Liver (tissue), 3 donors: ENCODE results near the gene DNAL4.

Experiments used
- EGR1 ChIP-seq, 2 donors: IDR thresholded peaks; 2 replicates each; pipeline ENCODE4 v1.6.1; 2016 to 2018; ENCODE audit warnings: antibody characterized with exemption in 2 of 2, low read depth in 2 of 2
- GABPA ChIP-seq, 2 donors: IDR thresholded peaks in 1 of 2; conservative IDR thresholded peaks in 1 of 2; 2 replicates each; pipeline ENCODE4 v1.6.1; 2016; ENCODE audit warnings: antibody characterized with exemption in 2 of 2, mild to moderate bottlenecking in 1 of 2, moderate library complexity in 1 of 2
- HNF4A ChIP-seq, 2 donors: conservative IDR thresholded peaks; 2 replicates each; pipeline ENCODE4 v1.6.1; 2016; ENCODE audit warnings: antibody characterized with exemption in 2 of 2, mild to moderate bottlenecking in 2 of 2
- JUND ChIP-seq, 2 donors: IDR thresholded peaks; 2 replicates each; pipeline ENCODE4 v1.6.1; 2016; ENCODE audit warnings: antibody characterized with exemption in 2 of 2
- RAD21 ChIP-seq, 2 donors: IDR thresholded peaks; 2 replicates each; pipeline ENCODE4 v1.6.1; 2016; ENCODE audit warnings: antibody characterized with exemption in 2 of 2, mild to moderate bottlenecking in 2 of 2
- TAF1 ChIP-seq: conservative IDR thresholded peaks from 2 replicates; pipeline ENCODE4 v1.6.1; 2016; ENCODE audit warnings: antibody characterized with exemption, mild to moderate bottlenecking
- ZBTB33 ChIP-seq: IDR thresholded peaks from 2 replicates; pipeline ENCODE4 v1.6.1; 2016; ENCODE audit warnings: antibody characterized with exemption
- TF ChIP-seq, protein P1 (sequence below): fragments of 150-350 bp; IDR thresholded peaks from 2 replicates; pipeline ENCODE4 v1.5.1; 2017; ENCODE audit warnings: improper control_type of control experiment, low read depth, low read length; ENCODE audit not compliant: missing input control
- TF ChIP-seq, protein P2 (sequence below): IDR thresholded peaks from 2 replicates; pipeline ENCODE4 v1.6.1; 2016; ENCODE audit warnings: antibody characterized with exemption
- TF ChIP-seq, protein P3 (sequence below): IDR thresholded peaks from 2 replicates; pipeline ENCODE4 v1.6.1; 2016; ENCODE audit warnings: antibody characterized with exemption, mild to moderate bottlenecking
- donor health status: healthy.
- donor health status: healthy.

DNA sequence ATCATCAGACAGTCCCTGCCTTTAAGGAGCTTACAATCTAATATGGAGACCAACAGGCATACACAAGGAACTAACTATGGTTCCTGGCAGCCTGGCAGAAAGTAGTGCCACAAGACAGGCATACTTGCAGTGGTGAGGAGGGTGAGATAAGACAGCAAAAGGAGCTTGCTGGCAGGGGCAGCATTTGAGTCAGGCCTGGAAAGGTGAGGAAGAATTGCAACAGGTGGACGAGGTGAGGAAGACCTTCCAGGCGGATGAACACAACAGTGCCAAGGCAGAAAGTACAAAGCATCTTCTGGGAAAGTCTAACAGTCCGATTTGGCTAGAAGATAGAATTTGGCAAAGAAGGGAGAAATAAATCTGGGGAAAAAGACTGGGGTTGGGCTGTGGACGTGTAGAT lies 4.3 kb downstream of the DNAL4 start:
- TF ChIP-seq, protein P1, sequence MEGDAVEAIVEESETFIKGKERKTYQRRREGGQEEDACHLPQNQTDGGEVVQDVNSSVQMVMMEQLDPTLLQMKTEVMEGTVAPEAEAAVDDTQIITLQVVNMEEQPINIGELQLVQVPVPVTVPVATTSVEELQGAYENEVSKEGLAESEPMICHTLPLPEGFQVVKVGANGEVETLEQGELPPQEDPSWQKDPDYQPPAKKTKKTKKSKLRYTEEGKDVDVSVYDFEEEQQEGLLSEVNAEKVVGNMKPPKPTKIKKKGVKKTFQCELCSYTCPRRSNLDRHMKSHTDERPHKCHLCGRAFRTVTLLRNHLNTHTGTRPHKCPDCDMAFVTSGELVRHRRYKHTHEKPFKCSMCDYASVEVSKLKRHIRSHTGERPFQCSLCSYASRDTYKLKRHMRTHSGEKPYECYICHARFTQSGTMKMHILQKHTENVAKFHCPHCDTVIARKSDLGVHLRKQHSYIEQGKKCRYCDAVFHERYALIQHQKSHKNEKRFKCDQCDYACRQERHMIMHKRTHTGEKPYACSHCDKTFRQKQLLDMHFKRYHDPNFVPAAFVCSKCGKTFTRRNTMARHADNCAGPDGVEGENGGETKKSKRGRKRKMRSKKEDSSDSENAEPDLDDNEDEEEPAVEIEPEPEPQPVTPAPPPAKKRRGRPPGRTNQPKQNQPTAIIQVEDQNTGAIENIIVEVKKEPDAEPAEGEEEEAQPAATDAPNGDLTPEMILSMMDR, result no peak
- TF ChIP-seq, protein P2, sequence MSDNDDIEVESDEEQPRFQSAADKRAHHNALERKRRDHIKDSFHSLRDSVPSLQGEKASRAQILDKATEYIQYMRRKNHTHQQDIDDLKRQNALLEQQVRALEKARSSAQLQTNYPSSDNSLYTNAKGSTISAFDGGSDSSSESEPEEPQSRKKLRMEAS, result no peak
- TF ChIP-seq, protein P3, sequence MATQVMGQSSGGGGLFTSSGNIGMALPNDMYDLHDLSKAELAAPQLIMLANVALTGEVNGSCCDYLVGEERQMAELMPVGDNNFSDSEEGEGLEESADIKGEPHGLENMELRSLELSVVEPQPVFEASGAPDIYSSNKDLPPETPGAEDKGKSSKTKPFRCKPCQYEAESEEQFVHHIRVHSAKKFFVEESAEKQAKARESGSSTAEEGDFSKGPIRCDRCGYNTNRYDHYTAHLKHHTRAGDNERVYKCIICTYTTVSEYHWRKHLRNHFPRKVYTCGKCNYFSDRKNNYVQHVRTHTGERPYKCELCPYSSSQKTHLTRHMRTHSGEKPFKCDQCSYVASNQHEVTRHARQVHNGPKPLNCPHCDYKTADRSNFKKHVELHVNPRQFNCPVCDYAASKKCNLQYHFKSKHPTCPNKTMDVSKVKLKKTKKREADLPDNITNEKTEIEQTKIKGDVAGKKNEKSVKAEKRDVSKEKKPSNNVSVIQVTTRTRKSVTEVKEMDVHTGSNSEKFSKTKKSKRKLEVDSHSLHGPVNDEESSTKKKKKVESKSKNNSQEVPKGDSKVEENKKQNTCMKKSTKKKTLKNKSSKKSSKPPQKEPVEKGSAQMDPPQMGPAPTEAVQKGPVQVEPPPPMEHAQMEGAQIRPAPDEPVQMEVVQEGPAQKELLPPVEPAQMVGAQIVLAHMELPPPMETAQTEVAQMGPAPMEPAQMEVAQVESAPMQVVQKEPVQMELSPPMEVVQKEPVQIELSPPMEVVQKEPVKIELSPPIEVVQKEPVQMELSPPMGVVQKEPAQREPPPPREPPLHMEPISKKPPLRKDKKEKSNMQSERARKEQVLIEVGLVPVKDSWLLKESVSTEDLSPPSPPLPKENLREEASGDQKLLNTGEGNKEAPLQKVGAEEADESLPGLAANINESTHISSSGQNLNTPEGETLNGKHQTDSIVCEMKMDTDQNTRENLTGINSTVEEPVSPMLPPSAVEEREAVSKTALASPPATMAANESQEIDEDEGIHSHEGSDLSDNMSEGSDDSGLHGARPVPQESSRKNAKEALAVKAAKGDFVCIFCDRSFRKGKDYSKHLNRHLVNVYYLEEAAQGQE, result no peak
- TF ChIP-seq EGR1 (IDR thresholded peaks at IDR 0.05; ENCODE audit: low read depth in 2 of 2), result no peak
- no peak for TF ChIP-seq ZBTB33
- no peak for TF ChIP-seq GABPA (IDR thresholded peaks at IDR 0.05 in 1 of 2, conservative IDR thresholded peaks at IDR 0.05 in 1 of 2)
- TF ChIP-seq TAF1, result no peak
- TF ChIP-seq RAD21 (IDR thresholded peaks at IDR 0.05), result no peak
- no peak for TF ChIP-seq JUND (IDR thresholded peaks at IDR 0.05)
- no peak for TF ChIP-seq HNF4A (conservative IDR thresholded peaks at IDR 0.05)
